NCI-H2107 treated with DMSO at 0.1 percent for 48 hours (cell line): Measurements from ENCODE around the gene EFNA3.

Experiments used
- DNase-seq: peaks from one replicate; lab custom pipeline; 2025; ENCODE audit not compliant: unreplicated experiment; lab: John Stamatoyannopoulos, UW

Gene EFNA3

GRCh38 chr1:155048449-155049334 lies 29.9 kb upstream of the EFNA3 start:
- DNase-seq = no peak

GRCh38 chr1:155049651-155050559 lies 28.7 kb upstream of the EFNA3 start:
- DNase-seq = peak; percentile 35

- peak; percentile 47 for DNase-seq
Measured at GRCh38 chr1:155050560-155051341, 27.9 kb upstream of the EFNA3 start, which contains the start of gene ADAM15. Gene ADAM15, plus strand, starts transcription at chr1:155051316. Its CDS starts 71 bp downstream, at chr1:155051387.

GRCh38 chr1:155051342-155051776 lies 27.3 kb upstream of the EFNA3 start:
- no peak for DNase-seq

GRCh38 chr1:155051777-155052398 lies 26.7 kb upstream of the EFNA3 start:
- DNase-seq = no peak

- peak; percentile 26 for DNase-seq
Measured at GRCh38 chr1:155052439-155053395, 25.9 kb upstream of the EFNA3 start.

GRCh38 chr1:155053531-155054105 lies 25.0 kb upstream of the EFNA3 start:
- no peak for DNase-seq

- no peak for DNase-seq
Measured at GRCh38 chr1:155057104-155057503, 21.5 kb upstream of the EFNA3 start.

GRCh38 chr1:155057788-155058211 lies 20.8 kb upstream of the EFNA3 start:
- no peak for DNase-seq

- DNase-seq = no peak
Measured at GRCh38 chr1:155060736-155061135, 17.9 kb upstream of the EFNA3 start.

- DNase-seq = peak; percentile 88
Measured at GRCh38 chr1:155061381-155062150, 17.1 kb upstream of the EFNA3 start.

- DNase-seq = no peak
Measured at GRCh38 chr1:155062151-155062686, 16.4 kb upstream of the EFNA3 start.

GRCh38 chr1:155062702-155063411 lies 15.8 kb upstream of the EFNA3 start:
- DNase-seq = peak; percentile 57

- DNase-seq = peak; percentile 11
Measured at GRCh38 chr1:155063550-155064110, 15.0 kb upstream of the EFNA3 start, which contains the start of gene EFNA4. Gene EFNA4, plus strand, starts transcription at chr1:155063740. Its CDS starts 84 bp downstream, at chr1:155063824.

- no peak for DNase-seq
Measured at GRCh38 chr1:155064111-155064831, 14.4 kb upstream of the EFNA3 start.

GRCh38 chr1:155064832-155065429 lies 13.7 kb upstream of the EFNA3 start:
- DNase-seq = no peak
